Measurements from ENCODE around the gene ASTN2.

DNA sequence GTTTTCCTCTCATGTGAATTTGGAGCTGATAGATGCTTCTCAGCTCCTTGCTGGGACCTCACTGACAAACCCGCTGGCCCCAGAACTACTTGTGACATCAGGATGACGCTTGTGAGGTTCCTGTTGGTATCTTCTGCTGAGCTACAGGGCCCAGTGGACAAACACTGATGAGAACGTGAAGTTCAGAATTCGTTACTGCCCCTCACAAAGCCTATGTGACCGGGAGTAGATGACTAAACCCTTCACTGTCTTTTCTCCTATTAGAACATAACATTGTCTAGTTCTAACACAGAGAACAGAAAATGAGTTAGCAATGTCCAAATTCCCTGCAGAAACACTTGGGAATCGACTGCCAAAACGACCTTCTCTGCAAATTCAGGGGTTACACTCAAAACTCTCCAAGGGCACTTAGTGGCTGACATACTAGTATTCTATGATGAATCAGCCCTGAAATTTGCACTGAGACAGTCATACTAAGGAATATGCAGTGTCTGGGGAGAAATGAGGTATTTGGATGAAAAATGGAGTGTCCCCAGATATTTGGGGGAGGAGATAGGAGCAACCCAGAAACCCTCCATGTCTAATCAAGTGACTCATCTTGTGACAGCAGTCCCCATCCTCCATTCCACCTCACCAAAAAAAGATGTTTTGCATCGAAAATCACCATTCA, 871.0 kb downstream of the ASTN2 start:
- TF ChIP-seq, protein P1, sequence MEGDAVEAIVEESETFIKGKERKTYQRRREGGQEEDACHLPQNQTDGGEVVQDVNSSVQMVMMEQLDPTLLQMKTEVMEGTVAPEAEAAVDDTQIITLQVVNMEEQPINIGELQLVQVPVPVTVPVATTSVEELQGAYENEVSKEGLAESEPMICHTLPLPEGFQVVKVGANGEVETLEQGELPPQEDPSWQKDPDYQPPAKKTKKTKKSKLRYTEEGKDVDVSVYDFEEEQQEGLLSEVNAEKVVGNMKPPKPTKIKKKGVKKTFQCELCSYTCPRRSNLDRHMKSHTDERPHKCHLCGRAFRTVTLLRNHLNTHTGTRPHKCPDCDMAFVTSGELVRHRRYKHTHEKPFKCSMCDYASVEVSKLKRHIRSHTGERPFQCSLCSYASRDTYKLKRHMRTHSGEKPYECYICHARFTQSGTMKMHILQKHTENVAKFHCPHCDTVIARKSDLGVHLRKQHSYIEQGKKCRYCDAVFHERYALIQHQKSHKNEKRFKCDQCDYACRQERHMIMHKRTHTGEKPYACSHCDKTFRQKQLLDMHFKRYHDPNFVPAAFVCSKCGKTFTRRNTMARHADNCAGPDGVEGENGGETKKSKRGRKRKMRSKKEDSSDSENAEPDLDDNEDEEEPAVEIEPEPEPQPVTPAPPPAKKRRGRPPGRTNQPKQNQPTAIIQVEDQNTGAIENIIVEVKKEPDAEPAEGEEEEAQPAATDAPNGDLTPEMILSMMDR (IDR thresholded peaks at IDR 0.05; ENCODE audit: low read depth, low read length): no peak
- TF ChIP-seq POLR2A (IDR thresholded peaks at IDR 0.05; ENCODE audit: extremely low read depth, insufficient read length): no peak
